ENCODE results near the gene MYO7A.

- TF ChIP-seq CTCF (conservative IDR thresholded peaks at IDR 0.05; ENCODE audit: low read length), result no peak
- no peak for TF ChIP-seq EZH2phosphoT487 (IDR thresholded peaks at IDR 0.05; ENCODE audit: borderline replicate concordance)
These were observed 33.8 kb upstream of the MYO7A start for GRCh38 chr11:77093987-77094840.

Measured in Loucy (cell line).